Prostate gland (tissue), 2 donors: ENCODE data around the gene USP25.

Experiments used
- POLR2AphosphoS5 ChIP-seq: sonication (generic); formaldehyde crosslinking; IDR thresholded peaks from one replicate; pipeline ENCODE4 v1.6.1; 2017; ENCODE audit warnings: antibody characterized with exemption
- TF ChIP-seq, protein P1 (sequence below), 4 experiments: fragments of 200-600 bp in 2 of 4; fragments of 450-650 bp in 2 of 4; sonication (generic) in 2 of 4; IDR thresholded peaks; 1 replicate in 3 of 4; 2 replicates in 1 of 4; pipeline ENCODE4 v1.5.1; 2016 to 2019; ENCODE audit warnings: antibody characterized with exemption in 4 of 4, mild to moderate bottlenecking in 2 of 4, moderate library complexity in 2 of 4

DNA sequence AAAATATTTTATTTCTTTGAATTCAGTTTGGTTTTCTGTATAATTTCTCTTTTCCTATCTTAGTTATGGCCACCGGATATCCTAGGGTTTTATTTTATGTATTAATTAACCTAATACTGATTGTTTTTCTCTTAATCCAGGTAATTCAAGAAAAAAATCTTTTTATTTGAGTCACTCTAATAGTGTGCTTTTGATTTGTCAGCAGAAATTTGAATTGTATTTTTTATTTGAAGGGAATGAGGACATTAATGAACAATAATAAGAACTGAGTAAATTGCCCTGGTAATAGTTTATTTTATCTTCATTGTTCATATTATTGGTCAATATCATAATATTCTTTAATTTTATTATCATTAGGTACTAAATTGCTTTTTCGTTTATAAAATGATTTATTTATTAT lies 120.1 kb downstream of the USP25 start:
- no peak for TF ChIP-seq POLR2AphosphoS5
- TF ChIP-seq, protein P1, sequence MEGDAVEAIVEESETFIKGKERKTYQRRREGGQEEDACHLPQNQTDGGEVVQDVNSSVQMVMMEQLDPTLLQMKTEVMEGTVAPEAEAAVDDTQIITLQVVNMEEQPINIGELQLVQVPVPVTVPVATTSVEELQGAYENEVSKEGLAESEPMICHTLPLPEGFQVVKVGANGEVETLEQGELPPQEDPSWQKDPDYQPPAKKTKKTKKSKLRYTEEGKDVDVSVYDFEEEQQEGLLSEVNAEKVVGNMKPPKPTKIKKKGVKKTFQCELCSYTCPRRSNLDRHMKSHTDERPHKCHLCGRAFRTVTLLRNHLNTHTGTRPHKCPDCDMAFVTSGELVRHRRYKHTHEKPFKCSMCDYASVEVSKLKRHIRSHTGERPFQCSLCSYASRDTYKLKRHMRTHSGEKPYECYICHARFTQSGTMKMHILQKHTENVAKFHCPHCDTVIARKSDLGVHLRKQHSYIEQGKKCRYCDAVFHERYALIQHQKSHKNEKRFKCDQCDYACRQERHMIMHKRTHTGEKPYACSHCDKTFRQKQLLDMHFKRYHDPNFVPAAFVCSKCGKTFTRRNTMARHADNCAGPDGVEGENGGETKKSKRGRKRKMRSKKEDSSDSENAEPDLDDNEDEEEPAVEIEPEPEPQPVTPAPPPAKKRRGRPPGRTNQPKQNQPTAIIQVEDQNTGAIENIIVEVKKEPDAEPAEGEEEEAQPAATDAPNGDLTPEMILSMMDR (IDR thresholded peaks at IDR 0.05) = no peak
